ENCODE data around the gene IRF2BP2.

DNA sequence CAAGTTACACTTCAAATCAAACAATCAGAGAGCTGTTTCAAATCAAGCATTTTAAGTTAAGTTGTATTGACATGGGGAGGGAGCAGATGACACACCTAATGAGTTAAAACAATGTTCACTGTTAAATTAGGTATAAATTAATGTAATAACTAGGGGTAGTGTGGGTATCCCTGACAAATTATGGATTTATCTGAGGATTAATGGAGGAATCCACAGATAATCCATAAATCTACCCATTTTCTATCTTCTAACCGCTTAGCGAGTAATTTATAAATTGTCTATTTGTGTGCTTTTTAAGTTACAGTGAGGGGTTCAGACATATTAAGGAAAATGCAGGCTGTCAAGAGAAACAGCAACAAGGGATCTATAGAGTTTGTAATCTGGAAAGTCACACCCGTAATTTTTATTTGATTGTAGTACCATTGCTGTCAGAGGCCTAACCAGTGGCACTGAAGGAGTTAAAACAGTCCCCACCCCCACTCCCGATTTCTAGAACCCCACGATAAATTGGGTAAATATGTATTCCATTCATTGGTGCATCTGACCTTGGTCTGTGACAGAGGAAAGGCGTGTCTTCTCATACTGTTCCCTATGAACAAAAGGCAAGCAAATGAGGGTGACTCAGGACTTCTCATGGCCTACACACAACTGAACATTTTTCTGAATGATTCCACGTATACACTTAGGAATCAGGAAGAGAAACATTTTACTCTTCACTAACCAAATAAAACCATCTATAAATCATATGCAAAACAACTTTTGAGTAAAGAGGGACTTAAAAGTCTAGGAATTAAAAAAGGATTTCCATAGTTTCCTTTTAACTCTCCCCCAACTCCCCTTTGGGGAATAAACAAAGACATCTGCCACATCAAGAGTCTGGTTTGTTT, 7.4 kb downstream of the IRF2BP2 start:
- TF ChIP-seq POLR2AphosphoS5 (IDR thresholded peaks at IDR 0.05; ENCODE audit: borderline replicate concordance, low read depth, low read length) (no peak), EZH2 (IDR thresholded peaks at IDR 0.05) (no peak), FOXP2 (optimal IDR thresholded peaks at IDR 0.05; ENCODE audit: control extremely low read depth, extremely low read length, insufficient read depth) (no peak)

Measured in SK-N-MC (cell line).